B cell (primary cell): Measurements from ENCODE around the gene PDZD7. TPM values are rescaled to one million over a fixed set of nuclear protein-coding genes. Genes with fewer than 3 reads are reported as not detected.
A peak's percentile ranks its signal among the peaks of the same experiment; 100 is the strongest.

ENCODE experiments used
- ATAC-seq: fragments of 200-7000 bp; cut with Tn5 transposase; one replicate; pipeline ENCODE4 v1.10.0; 2021; ENCODE audit warnings: low read depth, mild to moderate bottlenecking, moderate number of reproducible peaks, moderate library complexity
- CTCF ChIA-PET: fragments of 350-600 bp; sonication (Branson Sonifier 250); formaldehyde crosslinking; loops from one replicate; lab custom pipeline; 2021; ENCODE audit warnings: antibody characterized with exemption, inconsistent platforms; lab: Charles Lee
- POLR2A ChIA-PET: fragments of 350-600 bp; sonication (Branson Sonifier 250); formaldehyde crosslinking; loops from one replicate; lab custom pipeline; 2021; ENCODE audit warnings: antibody characterized with exemption; lab: Charles Lee
- DNase-seq: peaks from one replicate; pipeline ENCODE4 v3.0.0; 2013
- H2AFZ ChIP-seq: 2 replicates; pipeline ENCODE4 v1.6.1; 2012; ENCODE audit warnings: mild to moderate bottlenecking, low read depth, low read length; ENCODE audit not compliant: insufficient read depth, poor library complexity, severe bottlenecking
- H3K27ac ChIP-seq, 2 donors: 1 replicate in 1 of 2; 2 replicates in 1 of 2; pipeline ENCODE4 v1.5.1; 2012 to 2013; ENCODE audit warnings: low read length in 2 of 2, mild to moderate bottlenecking in 2 of 2, moderate library complexity in 1 of 2
- H3K27me3 ChIP-seq, 4 experiments: fragments of 200-600 bp in 1 of 4; sonication (generic) in 1 of 4; replicated peaks in 1 of 4; 1 replicate in 2 of 4; 2 replicates in 2 of 4; pipeline versions ENCODE4 v1.6.1 to v1.7.0; 2013 to 2016; ENCODE audit warnings: low read length in 3 of 4, mild to moderate bottlenecking in 2 of 4, mixed read lengths in 1 of 4, moderate library complexity in 1 of 4; ENCODE audit not compliant: insufficient read depth in 4 of 4, control insufficient read depth in 3 of 4; ENCODE audit errors: control extremely low read depth in 1 of 4
- H3K36me3 ChIP-seq, 2 experiments: replicated peaks in 1 of 2; 1 replicate in 1 of 2; 2 replicates in 1 of 2; pipeline versions ENCODE4 v1.6.1 to v1.7.1; 2013; ENCODE audit warnings: low read length in 1 of 2; ENCODE audit not compliant: insufficient read depth in 2 of 2, control insufficient read depth in 1 of 2; ENCODE audit errors: control extremely low read depth in 1 of 2, extremely low read depth in 1 of 2
- H3K4me1 ChIP-seq, 2 donors: fragments of 200-600 bp in 1 of 2; sonication (generic) in 1 of 2; 1 replicate in 1 of 2; 2 replicates in 1 of 2; pipeline versions ENCODE4 v1.5.1 to v1.6.1; 2013 to 2017; ENCODE audit warnings: low read length in 2 of 2; ENCODE audit not compliant: control insufficient read depth in 2 of 2, insufficient read depth in 2 of 2
- H3K4me2 ChIP-seq: replicated peaks from 2 replicates; pipeline ENCODE3; 2012; ENCODE audit warnings: mild to moderate bottlenecking, low read depth, low read length; ENCODE audit not compliant: poor library complexity, severe bottlenecking
- H3K4me3 ChIP-seq, 5 experiments: fragments of 200-600 bp in 1 of 5; sonication (generic) in 1 of 5; 1 replicate in 3 of 5; 2 replicates in 2 of 5; pipeline versions ENCODE4 v1.5.1 to v1.7.0; 2011 to 2016; ENCODE audit warnings: low read length in 4 of 5, mild to moderate bottlenecking in 4 of 5, low read depth in 2 of 5, control low read depth in 1 of 5, moderate library complexity in 1 of 5; ENCODE audit not compliant: insufficient read depth in 1 of 5; ENCODE audit errors: control extremely low read depth in 1 of 5, extremely low read depth in 1 of 5
- H3K79me2 ChIP-seq: fragments of 200-600 bp; sonication (generic); one replicate; pipeline ENCODE4 v1.6.0; 2016; ENCODE audit warnings: low read length; ENCODE audit not compliant: control insufficient read depth, insufficient read depth
- H3K9ac ChIP-seq: fragments of 200-600 bp; sonication (generic); 2 replicates; pipeline ENCODE4 v1.6.1; 2017; ENCODE audit warnings: mild to moderate bottlenecking, low read length, moderate library complexity
- H3K9me3 ChIP-seq, 3 donors: one replicate each; pipeline versions ENCODE4 v1.6.1 to v1.7.1; 2013; ENCODE audit warnings: low read length in 2 of 3; ENCODE audit not compliant: control insufficient read depth in 2 of 3, insufficient read depth in 1 of 3; ENCODE audit errors: control extremely low read depth in 1 of 3
- H4K20me1 ChIP-seq: 2 replicates; pipeline ENCODE4 v1.6.0; 2012; ENCODE audit warnings: mild to moderate bottlenecking, low read length; ENCODE audit not compliant: insufficient read depth, control insufficient read depth, poor library complexity, severe bottlenecking
- H3K27ac Mint-ChIP-seq: one replicate; pipeline ENCODE4 v1.8.0; 2021; ENCODE audit warnings: mixed read lengths
- H3K27me3 Mint-ChIP-seq: one replicate; pipeline ENCODE4 v1.8.0; 2021; ENCODE audit warnings: mixed read lengths
- H3K4me1 Mint-ChIP-seq: one replicate; pipeline ENCODE4 v1.8.0; 2021; ENCODE audit warnings: mixed read lengths
- H3K4me3 Mint-ChIP-seq: one replicate; pipeline ENCODE4 v1.8.0; 2021; ENCODE audit warnings: mixed read lengths
- H3K9me3 Mint-ChIP-seq: one replicate; pipeline ENCODE4 v1.8.0; 2022; ENCODE audit warnings: mixed read lengths; ENCODE audit not compliant: insufficient read depth
- CTCF ChIP-seq: fragments of 200-600 bp; IDR thresholded peaks from one replicate; pipeline ENCODE4 v1.8.0; 2022; ENCODE audit warnings: antibody characterized with exemption, mild to moderate bottlenecking
- EZH2 ChIP-seq: IDR thresholded peaks from 2 replicates; pipeline ENCODE4 v1.6.1; 2012; ENCODE audit warnings: borderline replicate concordance, low read depth, mild to moderate bottlenecking, moderate library complexity, low read length; ENCODE audit not compliant: insufficient read depth, poor library complexity, severe bottlenecking
- WGBS: methylation state at CpG from one replicate; pipeline ENCODE4 v1.1.5; 2013; ENCODE audit warnings: missing lambda C conversion rate; ENCODE audit not compliant: insufficient coverage; 5-methylcytosine and 5-hydroxymethylcytosine counted together
- intact Hi-C: fragments of 100-400 bp; cut with micrococcal nuclease; formaldehyde crosslinking; loops from one replicate; pipeline ENCODE4 v1.10.0; 2022
- polyA plus RNA-seq: library from polyadenylated mRNA; depleted of rRNA; stranded (reverse); fragments of >200 nt; gene quantifications from 2 replicates; pipeline ENCODE4 v1.2.3, GENCODE V29; 2012
- total RNA-seq, 2 donors: library from RNA; stranded (reverse); fragments of 120-200 nt in 1 of 2; gene quantifications; 1 replicate in 1 of 2; 2 replicates in 1 of 2; pipeline versions ENCODE4 v1.2.3 to v1.2.4, GENCODE V29; 2013 to 2022

Gene PDZD7
- total and polyA plus RNA-seq, 2 donors (not counting 1 experiment from before 2014, with no cell fraction given) = 0.64 to 0.69 TPM

DNA sequence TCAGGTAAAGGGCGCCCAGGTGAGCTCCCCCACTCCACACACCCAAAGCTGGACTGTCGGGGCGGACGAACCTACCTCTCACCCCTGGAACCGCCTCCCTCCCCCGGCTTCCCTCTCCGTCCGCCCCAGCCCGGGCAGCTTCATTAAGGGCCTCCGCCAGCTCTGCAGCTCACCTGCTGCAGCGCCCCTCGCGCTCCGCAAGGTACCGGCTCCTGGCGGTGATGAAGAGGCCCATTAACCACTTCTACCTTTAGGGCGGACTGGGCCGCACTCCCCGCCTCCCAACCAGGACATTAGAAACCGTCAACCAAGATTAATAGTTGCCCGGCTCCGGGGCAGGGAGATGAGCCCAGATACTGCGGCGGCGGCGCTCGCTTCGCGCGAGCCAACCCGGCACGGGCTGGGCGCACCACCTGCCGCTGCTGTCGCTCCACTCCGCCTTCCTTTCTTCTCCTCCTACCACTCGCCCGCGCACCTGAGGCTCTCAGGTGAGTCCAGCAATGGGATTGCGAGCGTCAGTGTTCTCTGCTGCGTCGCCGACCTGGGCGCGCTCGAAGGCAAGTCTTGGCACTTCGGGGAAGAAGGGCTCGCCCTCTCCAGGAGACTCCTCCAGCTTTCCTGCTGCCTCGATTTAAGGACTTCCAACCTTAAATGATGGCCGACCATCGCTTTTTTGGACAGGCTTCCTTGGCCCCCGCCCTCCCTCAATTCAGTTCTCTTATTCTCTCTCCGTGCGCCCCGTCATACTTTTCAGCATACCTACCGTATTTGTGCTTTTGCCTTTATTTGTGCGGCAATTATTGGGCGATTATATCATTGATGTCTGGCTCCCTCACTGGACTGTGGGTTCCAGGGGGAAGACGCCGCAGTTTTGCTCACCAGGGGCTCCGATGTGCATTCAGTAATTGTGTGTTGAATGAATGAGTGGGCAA is 17.3 kb upstream of the PDZD7 start:
- H3K4me1 ChIP-seq = peaks cover 9 to 15% of the 10 kb centered on the region in 2 donors
- ChIA-PET POLR2A (no interaction called here), CTCF (interaction anchor here (1.0 to 12.0 kb wide), 4 partner anchors 9 to 166 kb away, joined by 3 to 227 read pairs (median 4); partner anchors contain the start of gene KAZALD1)
- H3K4me3 ChIP-seq = no peak overlapping the region
- H3K27me3 Mint-ChIP-seq = peaks cover 41% of the 10 kb centered on the region
- H4K20me1 ChIP-seq = no peaks in the 10 kb centered on the region
- 36% methylated on average over 56 of the region's 62 CpGs for WGBS
- H3K9ac ChIP-seq = no peak overlapping the region
- H3K79me2 ChIP-seq = no peaks in the 10 kb centered on the region
- peaks cover 0 to 55% (median 25%) of the 10 kb centered on the region in 4 experiments for H3K27me3 ChIP-seq
- TF ChIP-seq EZH2 (no peak), CTCF (no peak)
- H3K36me3 ChIP-seq = no peaks in the 10 kb centered on the region
- H3K4me1 Mint-ChIP-seq = peaks cover 19% of the 10 kb centered on the region
- no peak for ATAC-seq
- H3K9me3 ChIP-seq = peaks cover 0 to 4% (median 0%) of the 10 kb centered on the region in 3 donors
- H3K27ac Mint-ChIP-seq = no peak overlapping the region
- H2AFZ ChIP-seq = no peak overlapping the region
- peak overlapping the region; percentile 17 for H3K4me3 Mint-ChIP-seq
- H3K4me2 ChIP-seq = no peak overlapping the region
- no peaks in the 10 kb centered on the region for H3K9me3 Mint-ChIP-seq
- intact Hi-C loops = no loop called here
- peak; percentile 28 for DNase-seq
- H3K27ac ChIP-seq = no peak overlapping the region

DNA sequence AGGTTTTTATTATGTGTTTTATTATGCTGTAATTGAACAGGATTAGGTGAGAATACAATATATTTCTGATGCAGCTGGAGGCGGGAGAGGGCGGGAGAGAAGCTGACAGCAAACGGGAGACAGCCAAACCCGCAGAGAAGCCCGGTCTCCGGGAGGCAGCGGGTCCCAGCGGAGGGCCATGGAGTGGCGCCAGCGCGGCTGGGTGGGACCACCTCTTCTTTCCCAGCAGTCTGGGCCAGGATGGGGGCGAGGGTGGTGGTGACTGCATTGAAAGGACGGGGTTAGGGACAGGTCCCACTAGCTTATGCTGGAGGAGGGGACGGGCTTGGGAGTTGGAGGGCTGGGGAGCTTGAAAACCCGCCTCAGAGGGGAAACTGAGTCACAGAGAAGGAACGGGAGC is 16.3 kb upstream of the PDZD7 start:
- Histone ChIP-seq H3K4me3 (no peak overlapping the region), H2AFZ (no peak overlapping the region), H3K4me1 (peaks cover 13 to 24% of the 10 kb centered on the region in 2 donors), H3K79me2 (no peaks in the 10 kb centered on the region), H3K4me2 (no peak overlapping the region), H3K27me3 (peaks cover 0 to 55% (median 25%) of the 10 kb centered on the region in 4 experiments), H3K9me3 (peaks cover 0 to 4% (median 0%) of the 10 kb centered on the region in 3 donors), H3K9ac (no peak overlapping the region), H3K36me3 (no peaks in the 10 kb centered on the region), H3K27ac (no peak overlapping the region), H4K20me1 (no peaks in the 10 kb centered on the region)
- H3K27me3 Mint-ChIP-seq = peaks cover 41% of the 10 kb centered on the region
- no peak overlapping the region for H3K27ac Mint-ChIP-seq
- intact Hi-C loops = no loop called here
- H3K9me3 Mint-ChIP-seq = no peaks in the 10 kb centered on the region
- no peak overlapping the region for H3K4me3 Mint-ChIP-seq
- ChIA-PET POLR2A (no interaction called here), CTCF (interaction anchor here (1.0 to 12.0 kb wide), 4 partner anchors 8 to 167 kb away, joined by 3 to 227 read pairs (median 6); partner anchors contain the start of gene KAZALD1)
- whole genome bisulfite sequencing = 51% methylated on average over 15 of the region's 16 CpGs
- TF ChIP-seq CTCF = no peak
- TF ChIP-seq EZH2 = no peak
- ATAC-seq (no peak), DNase-seq (peak; percentile 10)
- peaks cover 28% of the 10 kb centered on the region for H3K4me1 Mint-ChIP-seq
